HepG2 (cell line): Measurements from ENCODE around the gene MKNK1. TPM values are rescaled to one million over a fixed set of nuclear protein-coding genes. Genes with fewer than 3 reads are reported as not detected.

ENCODE experiments used
- ATAC-seq: fragments of 200-7000 bp; cut with Tn5 transposase; 3 replicates; pipeline ENCODE4 v1.9.1; 2020; ENCODE audit warnings: mild to moderate bottlenecking, moderate library complexity
- BruUV-seq: library from RNA; stranded (reverse); fragments of 400-500 nt; replicated peaks from 2 replicates; lab custom pipeline; 2021; lab: Mats Ljungman, UMichigan
- CTCF ChIA-PET: fragments of 300-600 bp; formaldehyde crosslinking; extraction: SDS; loops from one replicate; lab custom pipeline; 2021; ENCODE audit warnings: low total read pairs, inconsistent platforms, low intra/inter-chr PET ratio; lab: Yijun Ruan, JAX
- POLR2A ChIA-PET: fragments of 350-600 bp; sonication (Branson Sonifier 250); formaldehyde crosslinking; loops from one replicate; lab custom pipeline; 2020; ENCODE audit warnings: antibody characterized with exemption, inconsistent platforms; lab: Yijun Ruan, JAX
- DNase-seq: peaks from one replicate; pipeline ENCODE4 v3.0.0-alpha.2; 2015; ENCODE audit warnings: low spot score
- FAIRE-seq: peaks from 3 replicates; lab custom pipeline; 2011; peaks lifted over from hg19 to GRCh38; lab: Jason Lieb, UNC
- H2AFZ ChIP-seq: one replicate; pipeline ENCODE4 v1.6.1; 2011; ENCODE audit warnings: low read length, inconsistent platforms
- H3K27ac ChIP-seq: fragments of 300-600 bp; 3 replicates; pipeline ENCODE4 v1.8.0; 2011; ENCODE audit warnings: mixed run types, mild to moderate bottlenecking, mixed read lengths, low read length, inconsistent platforms; ENCODE audit not compliant: insufficient read depth; ENCODE audit errors: extremely low read length
- H3K27me3 ChIP-seq, 2 experiments: fragments of 200-600 bp in 1 of 2; 2 replicates in 1 of 2; 3 replicates in 1 of 2; pipeline versions ENCODE4 v1.6.0 to v1.8.0; 2011; ENCODE audit warnings: low read length in 2 of 2, mild to moderate bottlenecking in 2 of 2, moderate library complexity in 2 of 2, inconsistent platforms in 1 of 2; ENCODE audit not compliant: insufficient read depth in 2 of 2, control insufficient read depth in 1 of 2
- H3K36me3 ChIP-seq, 2 experiments: fragments of 200-600 bp in 1 of 2; replicated peaks in 1 of 2; 2 replicates in 1 of 2; 3 replicates in 1 of 2; pipeline versions ENCODE4 v1.5.1 to v1.8.0; 2011; ENCODE audit warnings: low read length in 2 of 2, inconsistent platforms in 1 of 2; ENCODE audit not compliant: insufficient read depth in 2 of 2, control insufficient read depth in 1 of 2
- H3K4me1 ChIP-seq: 2 replicates; pipeline ENCODE4 v1.5.1; 2012; ENCODE audit warnings: low read length, inconsistent platforms; ENCODE audit not compliant: insufficient read depth
- H3K4me2 ChIP-seq: 2 replicates; pipeline ENCODE4 v1.6.0; 2011; ENCODE audit warnings: low read depth, low read length, inconsistent platforms
- H3K4me3 ChIP-seq, 3 experiments: fragments of 200-600 bp in 1 of 3; sonication (generic), shearing (Covaris generic) in 1 of 3; replicated peaks in 1 of 3; 2 replicates each; pipeline ENCODE4 v1.5.1; 2011 to 2016; ENCODE audit warnings: low read length in 3 of 3, inconsistent platforms in 2 of 3, low read depth in 2 of 3, mild to moderate bottlenecking in 2 of 3, control low read depth in 1 of 3, mixed read lengths in 1 of 3; ENCODE audit not compliant: insufficient read depth in 1 of 3
- H3K79me2 ChIP-seq: one replicate; pipeline ENCODE4 v1.6.1; 2011; ENCODE audit warnings: low read length, inconsistent platforms; ENCODE audit not compliant: insufficient read depth
- H3K9ac ChIP-seq: 2 replicates; pipeline ENCODE4 v1.6.0; 2011; ENCODE audit warnings: mild to moderate bottlenecking, low read depth, low read length, inconsistent platforms; ENCODE audit not compliant: insufficient read depth
- H3K9me3 ChIP-seq: 2 replicates; pipeline ENCODE4 v1.5.1; 2012; ENCODE audit warnings: mild to moderate bottlenecking, low read length
- H4K20me1 ChIP-seq: 2 replicates; pipeline ENCODE4 v1.6.0; 2011; ENCODE audit warnings: inconsistent platforms, mild to moderate bottlenecking, low read length, moderate library complexity; ENCODE audit not compliant: insufficient read depth
- EED ChIP-seq: sonication (generic); formaldehyde crosslinking; IDR thresholded peaks from 2 replicates; pipeline ENCODE4 v1.5.0; 2020; ENCODE audit warnings: mild to moderate bottlenecking, missing genetic modification reagents
- GABPA ChIP-seq, 2 experiments: IDR thresholded peaks; 2 replicates each; pipeline ENCODE4 v1.6.1; 2011 to 2016; ENCODE audit warnings: low read depth in 2 of 2, low read length in 1 of 2, missing biosample characterization in 1 of 2, missing genetic modification characterization in 1 of 2
- GZF1 ChIP-seq: sonication (generic); formaldehyde crosslinking; IDR thresholded peaks from 2 replicates; pipeline ENCODE4 v1.5.1; 2020; ENCODE audit warnings: mild to moderate bottlenecking, missing genetic modification reagents
- PHF20 ChIP-seq: sonication (generic); formaldehyde crosslinking; IDR thresholded peaks from 2 replicates; pipeline ENCODE4 v1.5.0; 2020; ENCODE audit warnings: mild to moderate bottlenecking, missing genetic modification reagents
- TAF15 ChIP-seq: fragments of 200-400 bp; formaldehyde crosslinking; IDR thresholded peaks from one replicate; pipeline ENCODE4 v1.6.1; 2018; ENCODE audit warnings: mild to moderate bottlenecking, low read depth, low read length; ENCODE audit not compliant: poor library complexity, severe bottlenecking
- ZMAT3 ChIP-seq: sonication (generic); formaldehyde crosslinking; conservative IDR thresholded peaks from 2 replicates; pipeline ENCODE4 v1.7.0; 2021; ENCODE audit warnings: missing genetic modification reagents
- ZNF274 ChIP-seq: sonication (generic); formaldehyde crosslinking; IDR thresholded peaks from 2 replicates; pipeline ENCODE4 v1.5.1; 2020; ENCODE audit warnings: mild to moderate bottlenecking, missing genetic modification reagents
- ZNF30 ChIP-seq: sonication (generic); formaldehyde crosslinking; IDR thresholded peaks from 2 replicates; pipeline ENCODE4 v1.5.0; 2020; ENCODE audit warnings: mild to moderate bottlenecking, missing genetic modification reagents
- ZNF558 ChIP-seq: sonication (generic); formaldehyde crosslinking; IDR thresholded peaks from 2 replicates; pipeline ENCODE4 v1.9.0; 2022; ENCODE audit warnings: mild to moderate bottlenecking, missing genetic modification reagents, borderline replicate concordance
- ZNF605 ChIP-seq: sonication (generic); formaldehyde crosslinking; IDR thresholded peaks from 2 replicates; pipeline ENCODE4 v1.8.0; 2022; ENCODE audit warnings: mild to moderate bottlenecking, missing genetic modification reagents
- ZNF629 ChIP-seq: sonication (generic); formaldehyde crosslinking; conservative IDR thresholded peaks from 2 replicates; pipeline ENCODE4 v1.5.0; 2020; ENCODE audit warnings: missing genetic modification reagents
- ZNF7 ChIP-seq: IDR thresholded peaks from 2 replicates; pipeline ENCODE4 v1.6.1; 2016; ENCODE audit warnings: missing biosample characterization, missing genetic modification reagents
- ZNF746 ChIP-seq: sonication (generic); formaldehyde crosslinking; IDR thresholded peaks from 2 replicates; pipeline ENCODE4 v1.8.0; 2022; ENCODE audit warnings: mild to moderate bottlenecking, missing genetic modification reagents
- ZNF747 ChIP-seq: sonication (generic); formaldehyde crosslinking; IDR thresholded peaks from 2 replicates; pipeline ENCODE4 v1.8.1; 2023; ENCODE audit warnings: missing genetic modification reagents, mild to moderate bottlenecking, borderline replicate concordance
- WGBS: methylation state at CpG from one replicate; pipeline ENCODE4 v1.1.6; 2017; ENCODE audit warnings: low lambda C conversion rate; 5-methylcytosine and 5-hydroxymethylcytosine counted together
- in situ Hi-C: cut with HindIII; loops from 2 replicates; pipeline ENCODE4 v1.10.0; 2017; ENCODE audit warnings: low pct_unique_long_range_greater_than_20kb; ENCODE audit not compliant: extremely low pct_ligation_motif_present
- intact Hi-C: fragments of 100-400 bp; cut with micrococcal nuclease; formaldehyde crosslinking; loops from one replicate; pipeline ENCODE4 v1.10.0; 2022; ENCODE audit not compliant: unreplicated experiment
- polyA plus RNA-seq, 8 experiments: library from polyadenylated mRNA; depleted of rRNA in 3 of 8; stranded (reverse) in 7 of 8; unstranded in 1 of 8; fragments of >200 nt; fragmentation: Illumina TruSeq in 4 of 8; extraction: Trizol in 4 of 8; gene quantifications; 2 replicates each; pipeline versions ENCODE4 v1.2.1 to v1.2.3, GENCODE V29; 2011 to 2016; ENCODE audit warnings: low read depth in 4 of 8, missing spikeins in 1 of 8, mixed read lengths in 1 of 8; ENCODE audit not compliant: insufficient read depth in 1 of 8
- total RNA-seq, 5 experiments: library from RNA; depleted of rRNA; stranded (reverse); fragments of >200 nt; fragmentation: Illumina TruSeq; extraction: Trizol; gene quantifications; 2 replicates each; pipeline ENCODE4 v1.2.3, GENCODE V29; 2016; ENCODE audit warnings: low read depth in 1 of 5
- TF ChIP-seq, protein P1 (sequence below): sonication (generic); formaldehyde crosslinking; IDR thresholded peaks from 2 replicates; pipeline ENCODE4 v1.5.0; 2020; ENCODE audit warnings: mild to moderate bottlenecking, missing genetic modification reagents, moderate library complexity
- TF ChIP-seq, protein P2 (sequence below): sonication (generic); formaldehyde crosslinking; IDR thresholded peaks from 2 replicates; pipeline ENCODE4 v1.4.0; 2020; ENCODE audit warnings: missing genetic modification reagents
- TF ChIP-seq, protein P3 (sequence below): IDR thresholded peaks from 2 replicates; pipeline ENCODE4 v1.6.1; 2016; ENCODE audit warnings: low read depth, missing genetic modification reagents, missing compliant biosample characterization

The MKNK1 gene
- total and polyA plus RNA-seq, 2 of the 13 experiments (the other 11 are each of a cell fraction or from before 2014, with no cell fraction given) = 18.5 to 24.1 TPM

DNA sequence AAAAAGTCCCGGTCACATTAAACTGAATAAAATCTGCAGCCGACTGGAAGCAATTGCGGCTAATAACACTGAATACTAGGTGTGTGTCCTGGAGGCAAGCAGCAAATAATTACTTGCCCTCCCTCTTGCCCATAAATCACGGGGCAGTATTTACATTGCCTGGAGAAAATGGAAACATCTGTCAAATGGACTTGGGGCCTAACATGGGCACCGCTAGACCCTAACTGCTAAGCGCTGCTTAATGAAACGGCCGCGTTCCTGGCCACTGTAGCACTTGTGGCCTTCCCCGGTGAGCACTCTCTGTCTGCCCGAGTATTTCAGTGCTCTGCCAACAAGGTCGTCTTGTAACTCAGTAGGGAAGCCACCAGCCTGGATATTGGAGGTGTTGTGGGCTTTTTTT is 28.8 kb downstream of the MKNK1 start:
- ATAC-seq (no peak), FAIRE-seq (no peak), DNase-seq (no peak)
- TF ChIP-seq ZNF558 (CRISPR knock-in tag) (no peak), ZNF629 (CRISPR knock-in tag) (no peak), PHF20 (no peak), GABPA (IDR thresholded peaks at IDR 0.05; ENCODE audit: low read depth, low read length) (no peak), GABPA (CRISPR knock-in tag; IDR thresholded peaks at IDR 0.05; ENCODE audit: low read depth) (no peak), ZNF605 (CRISPR knock-in tag) (no peak), EED (CRISPR knock-in tag) (no peak), ZNF30 (CRISPR knock-in tag) (no peak), ZNF7 (CRISPR knock-in tag) (no peak), ZNF746 (CRISPR knock-in tag) (no peak), ZNF274 (CRISPR knock-in tag) (no peak), GZF1 (CRISPR knock-in tag) (no peak), TAF15 (no peak), ZNF747 (no peak), ZMAT3 (CRISPR knock-in tag) (no peak)
- TF ChIP-seq, protein P1, sequence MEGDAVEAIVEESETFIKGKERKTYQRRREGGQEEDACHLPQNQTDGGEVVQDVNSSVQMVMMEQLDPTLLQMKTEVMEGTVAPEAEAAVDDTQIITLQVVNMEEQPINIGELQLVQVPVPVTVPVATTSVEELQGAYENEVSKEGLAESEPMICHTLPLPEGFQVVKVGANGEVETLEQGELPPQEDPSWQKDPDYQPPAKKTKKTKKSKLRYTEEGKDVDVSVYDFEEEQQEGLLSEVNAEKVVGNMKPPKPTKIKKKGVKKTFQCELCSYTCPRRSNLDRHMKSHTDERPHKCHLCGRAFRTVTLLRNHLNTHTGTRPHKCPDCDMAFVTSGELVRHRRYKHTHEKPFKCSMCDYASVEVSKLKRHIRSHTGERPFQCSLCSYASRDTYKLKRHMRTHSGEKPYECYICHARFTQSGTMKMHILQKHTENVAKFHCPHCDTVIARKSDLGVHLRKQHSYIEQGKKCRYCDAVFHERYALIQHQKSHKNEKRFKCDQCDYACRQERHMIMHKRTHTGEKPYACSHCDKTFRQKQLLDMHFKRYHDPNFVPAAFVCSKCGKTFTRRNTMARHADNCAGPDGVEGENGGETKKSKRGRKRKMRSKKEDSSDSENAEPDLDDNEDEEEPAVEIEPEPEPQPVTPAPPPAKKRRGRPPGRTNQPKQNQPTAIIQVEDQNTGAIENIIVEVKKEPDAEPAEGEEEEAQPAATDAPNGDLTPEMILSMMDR (CRISPR knock-in tag) = no peak
- TF ChIP-seq, protein P2, sequence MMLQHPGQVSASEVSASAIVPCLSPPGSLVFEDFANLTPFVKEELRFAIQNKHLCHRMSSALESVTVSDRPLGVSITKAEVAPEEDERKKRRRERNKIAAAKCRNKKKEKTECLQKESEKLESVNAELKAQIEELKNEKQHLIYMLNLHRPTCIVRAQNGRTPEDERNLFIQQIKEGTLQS (CRISPR knock-in tag) = no peak
- TF ChIP-seq, protein P3, sequence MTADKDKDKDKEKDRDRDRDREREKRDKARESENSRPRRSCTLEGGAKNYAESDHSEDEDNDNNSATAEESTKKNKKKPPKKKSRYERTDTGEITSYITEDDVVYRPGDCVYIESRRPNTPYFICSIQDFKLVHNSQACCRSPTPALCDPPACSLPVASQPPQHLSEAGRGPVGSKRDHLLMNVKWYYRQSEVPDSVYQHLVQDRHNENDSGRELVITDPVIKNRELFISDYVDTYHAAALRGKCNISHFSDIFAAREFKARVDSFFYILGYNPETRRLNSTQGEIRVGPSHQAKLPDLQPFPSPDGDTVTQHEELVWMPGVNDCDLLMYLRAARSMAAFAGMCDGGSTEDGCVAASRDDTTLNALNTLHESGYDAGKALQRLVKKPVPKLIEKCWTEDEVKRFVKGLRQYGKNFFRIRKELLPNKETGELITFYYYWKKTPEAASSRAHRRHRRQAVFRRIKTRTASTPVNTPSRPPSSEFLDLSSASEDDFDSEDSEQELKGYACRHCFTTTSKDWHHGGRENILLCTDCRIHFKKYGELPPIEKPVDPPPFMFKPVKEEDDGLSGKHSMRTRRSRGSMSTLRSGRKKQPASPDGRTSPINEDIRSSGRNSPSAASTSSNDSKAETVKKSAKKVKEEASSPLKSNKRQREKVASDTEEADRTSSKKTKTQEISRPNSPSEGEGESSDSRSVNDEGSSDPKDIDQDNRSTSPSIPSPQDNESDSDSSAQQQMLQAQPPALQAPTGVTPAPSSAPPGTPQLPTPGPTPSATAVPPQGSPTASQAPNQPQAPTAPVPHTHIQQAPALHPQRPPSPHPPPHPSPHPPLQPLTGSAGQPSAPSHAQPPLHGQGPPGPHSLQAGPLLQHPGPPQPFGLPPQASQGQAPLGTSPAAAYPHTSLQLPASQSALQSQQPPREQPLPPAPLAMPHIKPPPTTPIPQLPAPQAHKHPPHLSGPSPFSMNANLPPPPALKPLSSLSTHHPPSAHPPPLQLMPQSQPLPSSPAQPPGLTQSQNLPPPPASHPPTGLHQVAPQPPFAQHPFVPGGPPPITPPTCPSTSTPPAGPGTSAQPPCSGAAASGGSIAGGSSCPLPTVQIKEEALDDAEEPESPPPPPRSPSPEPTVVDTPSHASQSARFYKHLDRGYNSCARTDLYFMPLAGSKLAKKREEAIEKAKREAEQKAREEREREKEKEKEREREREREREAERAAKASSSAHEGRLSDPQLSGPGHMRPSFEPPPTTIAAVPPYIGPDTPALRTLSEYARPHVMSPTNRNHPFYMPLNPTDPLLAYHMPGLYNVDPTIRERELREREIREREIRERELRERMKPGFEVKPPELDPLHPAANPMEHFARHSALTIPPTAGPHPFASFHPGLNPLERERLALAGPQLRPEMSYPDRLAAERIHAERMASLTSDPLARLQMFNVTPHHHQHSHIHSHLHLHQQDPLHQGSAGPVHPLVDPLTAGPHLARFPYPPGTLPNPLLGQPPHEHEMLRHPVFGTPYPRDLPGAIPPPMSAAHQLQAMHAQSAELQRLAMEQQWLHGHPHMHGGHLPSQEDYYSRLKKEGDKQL (CRISPR knock-in tag) = no peak
- no peaks in the 10 kb centered on the region for H4K20me1 ChIP-seq
- 93% methylated on average over 12 of the region's 12 CpGs for WGBS
- in situ Hi-C loops (no loop called here), intact Hi-C loops (loop anchor here (2.0 kb wide), 1 partner anchor 42 kb away; no protein-coding TSS in a partner anchor)
- H3K4me3 ChIP-seq = no peak overlapping the region
- no peaks in the 10 kb centered on the region for H3K9me3 ChIP-seq
- no peak overlapping the region for H3K4me2 ChIP-seq
- POLR2A ChIA-PET = no interaction called here
- no peak overlapping the region for H3K9ac ChIP-seq
- no peaks in the 10 kb centered on the region for H3K79me2 ChIP-seq
- no peak overlapping the region for H2AFZ ChIP-seq
- no peaks in the 10 kb centered on the region for H3K27me3 ChIP-seq
- H3K4me1 ChIP-seq = no peaks in the 10 kb centered on the region; the same call in 1 of the 2 replicates
- CTCF ChIA-PET = no interaction called here
- BruUV-seq = no TSS peak
- no peak overlapping the region for H3K27ac ChIP-seq
- H3K36me3 ChIP-seq = peaks cover 13 to 24% of the 10 kb centered on the region in 2 experiments; a peak in 4 of 5 replicates
